A549 (cell line): ENCODE results near the gene BLACAT1. TPM values are rescaled to one million over a fixed set of nuclear protein-coding genes. Genes with fewer than 3 reads are reported as not detected.

ENCODE experiments used
- ATAC-seq, 2 experiments: fragments of 200-7000 bp in 1 of 2; fragments of >200 bp in 1 of 2; cut with Nextera tagmentation in 1 of 2; cut with Tn5 transposase in 1 of 2; 3 replicates each; pipeline versions ENCODE4 v1.8.0 to v1.9.1; 2018 to 2020; ENCODE audit warnings: mild to moderate bottlenecking in 1 of 2, moderate library complexity in 1 of 2
- CTCF ChIA-PET: fragments of 300-600 bp; sonication (Branson Sonifier 250); formaldehyde crosslinking; extraction: SDS; loops from one replicate; lab custom pipeline; 2021; ENCODE audit warnings: antibody characterized with exemption, inconsistent platforms; lab: Yijun Ruan, JAX
- POLR2A ChIA-PET: fragments of 350-600 bp; formaldehyde crosslinking; extraction: SDS; loops from one replicate; lab custom pipeline; 2021; ENCODE audit warnings: antibody characterized with exemption, inconsistent platforms; lab: Yijun Ruan, JAX
- DNase-seq, 2 experiments: peaks; one replicate each; pipeline versions ENCODE4 v3.0.0 to v3.0.0-alpha.2; 2011 to 2016; ENCODE audit warnings: low read depth in 1 of 2, low spot score in 1 of 2
- FAIRE-seq: peaks from 2 replicates; lab custom pipeline; 2011; peaks lifted over from hg19 to GRCh38; lab: Jason Lieb, UNC
- H3K27ac ChIP-seq, 2 experiments: fragments of >200 bp; sonication (Bioruptor Twin); formaldehyde crosslinking; 3 replicates each; pipeline ENCODE4 v1.5.1; 2016 to 2017
- H3K4me1 ChIP-seq: fragments of >200 bp; sonication (Bioruptor Twin); formaldehyde crosslinking; 3 replicates; pipeline ENCODE4 v1.6.1; 2016
- H3K4me2 ChIP-seq: fragments of >200 bp; sonication (Bioruptor Twin); formaldehyde crosslinking; 3 replicates; pipeline ENCODE4 v1.6.1; 2016
- H3K4me3 ChIP-seq: fragments of >200 bp; sonication (Bioruptor Twin); formaldehyde crosslinking; 3 replicates; pipeline ENCODE4 v1.5.1; 2016
- H3K9me3 ChIP-seq: fragments of >200 bp; sonication (Bioruptor Twin); formaldehyde crosslinking; 3 replicates; pipeline ENCODE4 v1.6.1; 2016
- BCL3 ChIP-seq: fragments of >200 bp; sonication (Bioruptor Twin); formaldehyde crosslinking; IDR thresholded peaks from 3 replicates; pipeline ENCODE4 v1.6.1; 2016
- BHLHE40 ChIP-seq: IDR thresholded peaks from 2 replicates; pipeline ENCODE4 v1.6.1; 2012; ENCODE audit warnings: low read depth, low read length, inconsistent platforms
- CBX2 ChIP-seq: fragments of 200-600 bp; sonication (generic); IDR thresholded peaks from 2 replicates; pipeline ENCODE4 v1.6.1; 2016; ENCODE audit warnings: low read depth, mild to moderate bottlenecking, borderline replicate concordance
- CHD2 ChIP-seq: fragments of 150-350 bp; IDR thresholded peaks from 2 replicates; pipeline ENCODE4 v1.6.1; 2014; ENCODE audit warnings: low read length; ENCODE audit not compliant: partially characterized antibody
- CHD4 ChIP-seq: fragments of 200-600 bp; sonication (generic); IDR thresholded peaks from 2 replicates; pipeline ENCODE4 v1.6.1; 2016; ENCODE audit warnings: antibody characterized with exemption, mild to moderate bottlenecking, borderline replicate concordance
- ELK1 ChIP-seq: fragments of 150-350 bp; IDR thresholded peaks from 2 replicates; pipeline ENCODE4 v1.6.1; 2014; ENCODE audit warnings: low read depth, mild to moderate bottlenecking, low read length
- EP300 ChIP-seq, 2 experiments: fragments of >200 bp; sonication (Bioruptor Twin); formaldehyde crosslinking; IDR thresholded peaks; 2 replicates in 1 of 2; 3 replicates in 1 of 2; pipeline ENCODE4 v1.6.1; 2016 to 2017
- ESRRA ChIP-seq: fragments of 150-350 bp; IDR thresholded peaks from 2 replicates; pipeline ENCODE4 v1.6.1; 2014; ENCODE audit warnings: mild to moderate bottlenecking, low read length, borderline replicate concordance
- FOSL2 ChIP-seq, 2 experiments: fragments of 450-650 bp in 1 of 2; fragments of >200 bp in 1 of 2; sonication (Bioruptor Twin) in 1 of 2; formaldehyde crosslinking; IDR thresholded peaks; 2 replicates each; pipeline versions ENCODE4 v1.5.0 to v1.6.1; 2016 to 2020; ENCODE audit warnings: mild to moderate bottlenecking in 1 of 2, moderate library complexity in 1 of 2
- HEYL ChIP-seq: fragments of 250-450 bp; sonication (Bioruptor Pico); IDR thresholded peaks from 2 replicates; pipeline ENCODE4 v1.8.0; 2021; ENCODE audit warnings: mild to moderate bottlenecking, moderate library complexity
- HOXA7 ChIP-seq: fragments of 250-450 bp; sonication (Bioruptor Pico); IDR thresholded peaks from 2 replicates; pipeline ENCODE4 v1.5.0; 2020; ENCODE audit warnings: mild to moderate bottlenecking, moderate library complexity
- HOXB5 ChIP-seq: fragments of 250-450 bp; sonication (Bioruptor Pico); IDR thresholded peaks from 2 replicates; pipeline ENCODE4 v1.5.0; 2020; ENCODE audit warnings: mild to moderate bottlenecking, moderate library complexity
- JUNB ChIP-seq: fragments of >200 bp; sonication (Bioruptor Twin); formaldehyde crosslinking; IDR thresholded peaks from 2 replicates; pipeline ENCODE4 v1.6.1; 2016
- MYC ChIP-seq: IDR thresholded peaks from 2 replicates; pipeline ENCODE4 v1.6.1; 2012; ENCODE audit warnings: mild to moderate bottlenecking, inconsistent platforms, low read length, improper control_type of control experiment, borderline replicate concordance
- NFE2L2 ChIP-seq: fragments of 150-350 bp; conservative IDR thresholded peaks from 2 replicates; pipeline ENCODE4 v1.6.1; 2014; ENCODE audit warnings: low read length
- NPAS2 ChIP-seq: fragments of 250-450 bp; sonication (Bioruptor Pico); IDR thresholded peaks from 2 replicates; pipeline ENCODE4 v1.8.0; 2022; ENCODE audit warnings: mild to moderate bottlenecking, moderate library complexity, borderline replicate concordance
- RAD21 ChIP-seq, 2 experiments: fragments of >200 bp in 1 of 2; sonication (Bioruptor Twin) in 1 of 2; formaldehyde crosslinking in 1 of 2; IDR thresholded peaks in 1 of 2; conservative IDR thresholded peaks in 1 of 2; 2 replicates in 1 of 2; 3 replicates in 1 of 2; pipeline ENCODE4 v1.6.1; 2012 to 2018; ENCODE audit warnings: inconsistent platforms in 1 of 2
- RFX5 ChIP-seq: fragments of 450-650 bp; IDR thresholded peaks from 2 replicates; pipeline ENCODE4 v1.7.1; 2014; ENCODE audit warnings: antibody characterized with exemption, mild to moderate bottlenecking, moderate library complexity
- RNF2 ChIP-seq: fragments of 200-600 bp; sonication (generic); IDR thresholded peaks from 2 replicates; pipeline ENCODE4 v1.6.1; 2016; ENCODE audit warnings: low read depth, mild to moderate bottlenecking, antibody characterized with exemption, moderate library complexity, borderline replicate concordance
- SMC3 ChIP-seq: fragments of >200 bp; sonication (Bioruptor Twin); formaldehyde crosslinking; IDR thresholded peaks from 3 replicates; pipeline ENCODE4 v1.6.1; 2018; ENCODE audit warnings: inconsistent platforms
- SREBF2 ChIP-seq: fragments of 450-650 bp; IDR thresholded peaks from 2 replicates; pipeline ENCODE4 v1.6.1; 2014; ENCODE audit warnings: mild to moderate bottlenecking, moderate library complexity
- ZFP36 ChIP-seq: fragments of 450-650 bp; IDR thresholded peaks from 2 replicates; pipeline ENCODE4 v1.6.1; 2014; ENCODE audit warnings: borderline replicate concordance; ENCODE audit not compliant: partially characterized antibody
- ZNF302 ChIP-seq: fragments of 250-450 bp; sonication (Bioruptor Pico); IDR thresholded peaks from 2 replicates; pipeline ENCODE4 v1.9.0; 2021; ENCODE audit warnings: inconsistent platforms, mild to moderate bottlenecking, moderate library complexity
- ZSCAN20 ChIP-seq: fragments of 250-450 bp; sonication (Bioruptor Pico); IDR thresholded peaks from 2 replicates; pipeline ENCODE4 v1.8.0; 2022; ENCODE audit warnings: mild to moderate bottlenecking, moderate library complexity
- WGBS: methylation state at CpG from one replicate; pipeline ENCODE4 v1.1.6; 2017; ENCODE audit errors: missing lambda C conversion rate; 5-methylcytosine and 5-hydroxymethylcytosine counted together
- polyA minus RNA-seq: library from RNA; depleted of rRNA, polyadenylated mRNA; stranded (reverse); fragments of >200 nt; gene quantifications from 2 replicates; pipeline ENCODE4 v1.2.3, GENCODE V29; 2011; rRNA and poly(A)+ RNA removed
- polyA plus RNA-seq, 4 experiments: library from polyadenylated mRNA; depleted of rRNA in 3 of 4; stranded (reverse); fragments of >200 nt; fragmentation: RNase III in 1 of 4; extraction: RNeasy Plus Mini Kit Qiagen cat#74134 plus additional on column Dnase treatment in 1 of 4; gene quantifications; 2 replicates in 3 of 4; 3 replicates in 1 of 4; pipeline ENCODE4 v1.2.3, GENCODE V29; 2011 to 2017
- TF ChIP-seq, protein P1 (sequence below): IDR thresholded peaks from 2 replicates; pipeline ENCODE4 v1.6.1; 2012

The BLACAT1 gene
- 0.09 and 0.16 TPM in 2 replicates for polyA plus RNA-seq (2011; rRNA removed)
- 0.01 TPM in 1 of 2 replicates, not detected in the other for polyA plus RNA-seq (2012; cell fraction: cytosol; rRNA removed)
- not detected in 2 replicates for polyA plus RNA-seq (2012; cell fraction: nucleus; rRNA removed)
- 0.04 TPM in 1 of 3 replicates, not detected in the others for polyA plus RNA-seq (2017; fragmentation: RNase III; extraction: RNeasy Plus Mini Kit Qiagen cat#74134 plus additional on column Dnase treatment)
- polyA minus RNA-seq = 0.34 and 0.66 TPM in 2 replicates

DNA sequence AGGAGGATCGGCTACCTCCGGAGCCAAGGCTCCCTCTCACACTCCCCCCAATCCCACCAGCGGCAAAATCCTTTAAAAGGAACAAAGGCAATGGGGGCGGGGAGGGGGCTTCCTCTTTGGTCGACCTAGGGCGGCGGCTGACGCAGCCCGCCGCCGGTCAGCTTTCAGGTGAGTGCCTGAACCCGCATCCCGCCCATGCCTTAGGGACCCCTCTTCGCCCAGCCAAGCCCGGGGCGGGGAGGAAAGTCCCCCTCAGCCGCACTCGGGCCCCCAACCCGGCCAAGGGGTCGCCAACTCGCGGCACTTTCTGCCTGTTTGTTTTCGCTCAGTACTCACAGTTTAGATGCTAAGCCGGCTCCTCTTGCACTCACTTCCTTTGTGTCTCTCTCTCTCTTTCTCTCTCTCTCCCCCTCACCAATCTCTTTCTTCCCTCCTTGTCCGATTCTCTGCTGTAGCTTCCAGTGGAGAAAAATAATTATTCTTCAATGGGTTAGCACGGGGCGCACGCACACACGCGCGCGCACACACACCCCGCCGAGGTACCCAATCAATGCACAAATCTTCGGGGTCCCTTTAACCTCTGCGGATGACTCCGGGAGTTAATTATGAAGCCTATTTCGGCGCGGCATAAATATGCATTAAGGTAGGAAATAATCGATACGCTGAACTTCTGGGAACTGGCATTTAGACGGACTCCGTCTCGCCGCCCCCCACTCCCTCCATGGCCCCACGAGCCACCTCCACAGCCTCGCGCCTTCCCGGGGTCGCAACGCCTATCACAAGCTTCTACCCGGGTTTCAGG is at the start of gene BLACAT1:
Gene BLACAT1, minus strand, starts transcription at position 465 of the 802 bp plus-strand sequence.
- ATAC-seq = no peak
- no peak for DNase-seq
- Histone ChIP-seq H3K4me3 (peak within 1 kb of the TSS; percentile 45), H3K4me1 (peaks cover 15% of the 10 kb centered on the region), H3K27ac (no peak within 1 kb of the TSS), H3K4me2 (peak within 1 kb of the TSS; percentile 90), H3K9me3 (no peaks in the 10 kb centered on the region)
- FAIRE-seq = no peak
- ChIA-PET POLR2A (no interaction called here), CTCF (interaction anchor here (0.8 to 9.6 kb wide), 8 partner anchors 15 to 480 kb away, joined by 3 to 63 read pairs (median 9); no protein-coding TSS in a partner anchor)
- 36% methylated on average over 39 of the region's 53 CpGs for WGBS
- TF ChIP-seq BCL3 (no peak), BHLHE40 (no peak), FOSL2 (IDR thresholded peaks at IDR 0.05) (no peak), FOSL2 (CRISPR knock-in tag; IDR thresholded peaks at IDR 0.05) (no peak), JUNB (no peak), RNF2 (no peak), CHD4 (no peak), NFE2L2 (no peak), HEYL (CRISPR knock-in tag) (no peak), SMC3 (no peak)

DNA sequence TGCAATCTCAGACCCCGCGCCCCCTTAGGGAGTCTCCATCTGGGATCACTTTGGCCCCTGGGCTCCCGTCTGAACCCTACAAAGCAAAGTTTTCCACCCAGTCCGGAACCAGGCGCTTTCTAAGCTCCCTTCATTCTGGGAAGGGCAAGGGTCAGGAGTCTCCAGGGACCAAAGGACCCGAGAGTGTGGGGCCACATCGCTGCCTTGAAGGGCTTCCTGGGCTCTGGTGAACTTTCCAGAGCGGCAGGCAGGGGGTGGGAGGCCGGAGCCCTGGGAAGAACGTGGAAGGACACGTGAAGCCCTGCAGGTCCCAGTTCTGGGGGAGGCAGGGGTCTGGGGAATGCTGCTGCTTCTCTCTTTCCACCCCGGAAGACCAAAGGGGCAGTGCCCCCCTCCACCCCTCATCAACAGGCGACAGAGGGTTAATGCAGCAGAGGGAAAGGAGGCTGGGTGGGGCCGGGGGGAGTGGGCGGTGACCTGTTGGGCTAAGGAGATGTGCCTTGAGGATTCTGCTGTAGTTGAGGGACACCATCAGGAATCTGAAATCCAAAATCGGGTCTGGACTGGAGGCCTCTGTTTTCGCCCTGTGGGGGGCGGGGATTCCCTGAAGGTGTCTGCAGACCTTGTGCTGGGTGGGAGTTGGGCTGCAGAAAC is 49.4 kb upstream of the BLACAT1 start:
- ChIA-PET POLR2A (no interaction called here), CTCF (interaction anchor here (0.6 to 13.3 kb wide), 8 partner anchors 9 to 255 kb away, joined by 3 to 134 read pairs (median 3); no protein-coding TSS in a partner anchor)
- Histone ChIP-seq H3K4me1 (peaks cover 6% of the 10 kb centered on the region; the same call in 1 of the 3 replicates), H3K27ac (peak overlapping the region; percentile 72 to 83), H3K4me3 (peak overlapping the region; percentile 65), H3K9me3 (no peaks in the 10 kb centered on the region), H3K4me2 (peak overlapping the region; percentile 98)
- 45% methylated on average over 17 of the region's 18 CpGs for WGBS
- ATAC-seq = peak in 1 of 2 experiments; percentile 22; a peak in 3 of 6 replicates
- no peak for FAIRE-seq
- peak in 1 of 2 experiments; percentile 41 for DNase-seq
- TF ChIP-seq HOXA7 (no peak), CHD2 (no peak), SREBF2 (no peak), HOXB5 (CRISPR knock-in tag) (no peak), NPAS2 (CRISPR knock-in tag) (no peak), RAD21 (conservative IDR thresholded peaks at IDR 0.05 in 1 of 2, IDR thresholded peaks at IDR 0.05 in 1 of 2) (no peak), ZSCAN20 (CRISPR knock-in tag) (no peak), ZFP36 (no peak), MYC (no peak), CBX2 (no peak), EP300 (IDR thresholded peaks at IDR 0.05) (no peak), ZNF302 (no peak), ESRRA (no peak), HEYL (CRISPR knock-in tag) (no peak), NFE2L2 (no peak), ELK1 (no peak), RFX5 (no peak), SMC3 (no peak)
- TF ChIP-seq, protein P1, sequence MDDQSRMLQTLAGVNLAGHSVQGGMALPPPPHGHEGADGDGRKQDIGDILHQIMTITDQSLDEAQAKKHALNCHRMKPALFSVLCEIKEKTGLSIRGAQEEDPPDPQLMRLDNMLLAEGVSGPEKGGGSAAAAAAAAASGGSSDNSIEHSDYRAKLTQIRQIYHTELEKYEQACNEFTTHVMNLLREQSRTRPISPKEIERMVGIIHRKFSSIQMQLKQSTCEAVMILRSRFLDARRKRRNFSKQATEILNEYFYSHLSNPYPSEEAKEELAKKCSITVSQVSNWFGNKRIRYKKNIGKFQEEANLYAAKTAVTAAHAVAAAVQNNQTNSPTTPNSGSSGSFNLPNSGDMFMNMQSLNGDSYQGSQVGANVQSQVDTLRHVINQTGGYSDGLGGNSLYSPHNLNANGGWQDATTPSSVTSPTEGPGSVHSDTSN = no peak
